Measurements from ENCODE around the gene MDFI. TPM values are rescaled to one million over a fixed set of nuclear protein-coding genes. Genes with fewer than 3 reads are reported as not detected.
"Not testable (repeated sequence)": the region's sequence is repeated elsewhere in the genome, so short reads cannot be mapped to it uniquely, and the experiment has no call there.

Gene MDFI
- polyA plus RNA-seq, 5 donors, result 88.2 to 185 (median 121) TPM

GRCh38 chr6:41599852-41600445, 38.3 kb upstream of the MDFI start:
- DNase-seq, result no peak

- DNase-seq, result no peak
Measured at GRCh38 chr6:41600499-41601247, 37.6 kb upstream of the MDFI start.

GRCh38 chr6:41601248-41601549, 37.1 kb upstream of the MDFI start:
- no peak for DNase-seq

GRCh38 chr6:41602422-41602743, 35.9 kb upstream of the MDFI start:
- DNase-seq, result no peak

DNA sequence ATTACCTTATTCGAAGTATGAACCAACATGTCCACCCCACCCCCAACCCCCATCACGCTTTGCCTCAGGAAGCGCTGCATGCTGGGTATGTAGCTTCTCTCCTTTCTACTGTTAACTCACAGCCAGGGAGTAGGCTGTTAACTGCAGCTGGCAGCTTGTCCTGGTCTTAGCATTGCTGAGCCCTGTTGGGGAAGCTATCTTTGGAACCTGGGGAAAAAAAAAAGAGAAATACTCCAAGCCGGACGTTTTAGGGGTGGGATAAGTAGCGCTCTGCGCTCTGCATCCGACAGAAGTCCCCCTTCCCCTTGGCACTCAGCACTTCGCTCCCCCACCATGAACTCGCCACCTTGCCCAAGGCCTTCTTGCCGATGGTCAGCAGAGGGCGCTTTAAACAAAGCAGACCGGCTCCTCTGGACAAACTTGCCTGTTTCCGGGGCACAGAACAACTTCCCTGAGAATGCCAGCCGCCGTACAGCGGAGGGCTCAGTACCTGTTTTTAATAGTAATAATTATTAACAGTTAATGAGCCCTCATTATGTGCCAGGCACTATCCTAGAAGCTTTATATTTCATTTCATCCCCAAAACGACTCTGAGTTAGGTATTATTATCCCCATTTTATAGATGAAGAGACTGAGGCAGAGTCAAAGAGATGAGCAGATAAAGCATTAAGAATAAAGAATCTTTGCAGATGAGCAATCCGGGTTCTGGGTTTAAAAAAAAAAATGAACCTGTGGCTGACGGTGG, 35.2 kb upstream of the MDFI start:
- DNase-seq, result peak; percentile 84 to 88

DNA sequence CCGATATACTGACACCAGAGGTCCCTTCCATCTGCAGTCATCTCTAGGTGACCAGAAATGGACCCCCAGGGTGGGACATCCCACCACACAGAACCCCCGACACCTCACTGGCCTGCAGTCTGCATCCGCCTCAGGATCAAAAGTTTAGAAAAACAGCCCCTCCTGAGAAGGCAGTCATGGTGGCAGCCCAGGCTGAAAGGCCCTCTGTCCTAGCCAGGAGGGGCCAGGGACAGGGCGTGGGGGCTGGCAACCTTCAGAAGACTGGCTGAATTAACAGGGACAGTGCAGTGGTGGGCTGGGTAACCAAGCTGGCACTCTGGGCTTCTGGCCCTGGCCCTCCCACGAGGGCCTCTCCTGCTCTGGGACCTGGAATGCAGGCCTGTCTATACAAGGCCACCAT, 34.3 kb upstream of the MDFI start:
- DNase-seq, result no peak

DNA sequence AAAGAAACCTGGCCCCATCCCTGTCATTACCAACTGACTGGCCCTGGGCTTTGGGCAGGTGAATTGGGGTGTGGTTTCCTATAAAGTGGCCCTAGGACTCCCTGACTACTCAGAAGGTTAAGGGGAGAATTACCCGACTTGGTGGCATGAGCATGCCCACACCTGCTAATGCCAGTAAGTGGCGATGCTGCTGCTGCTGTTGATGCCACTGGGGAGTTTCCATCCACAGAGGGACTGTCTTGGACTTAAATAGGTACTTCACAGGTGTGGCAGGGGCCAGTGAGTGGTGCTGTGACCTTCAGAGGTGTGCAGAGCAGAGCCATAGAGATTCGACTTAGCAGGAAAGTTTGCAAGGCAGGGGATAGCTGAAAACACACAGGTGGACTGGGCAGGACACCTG, 32.6 kb upstream of the MDFI start:
- DNase-seq, result no peak

DNA sequence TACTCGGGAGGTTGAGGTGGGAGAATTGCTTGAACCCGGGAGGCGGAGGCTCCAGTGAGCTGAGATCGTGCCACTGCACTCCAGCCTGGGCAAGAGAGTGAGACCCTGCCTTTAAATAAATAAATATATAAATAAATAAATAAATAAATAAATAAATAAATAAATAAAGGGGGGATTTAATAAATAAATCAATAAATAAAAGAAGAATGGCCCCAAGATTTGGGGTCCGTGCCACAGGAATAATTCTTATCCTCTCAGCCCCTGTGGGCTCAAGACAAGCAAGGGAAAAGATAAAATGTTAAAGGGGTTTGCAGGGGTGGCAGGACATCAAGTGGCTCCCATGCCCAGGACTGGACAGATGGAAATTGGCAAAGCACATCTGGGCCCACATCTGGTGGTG, 31.2 kb upstream of the MDFI start:
- no peak for DNase-seq

DNA sequence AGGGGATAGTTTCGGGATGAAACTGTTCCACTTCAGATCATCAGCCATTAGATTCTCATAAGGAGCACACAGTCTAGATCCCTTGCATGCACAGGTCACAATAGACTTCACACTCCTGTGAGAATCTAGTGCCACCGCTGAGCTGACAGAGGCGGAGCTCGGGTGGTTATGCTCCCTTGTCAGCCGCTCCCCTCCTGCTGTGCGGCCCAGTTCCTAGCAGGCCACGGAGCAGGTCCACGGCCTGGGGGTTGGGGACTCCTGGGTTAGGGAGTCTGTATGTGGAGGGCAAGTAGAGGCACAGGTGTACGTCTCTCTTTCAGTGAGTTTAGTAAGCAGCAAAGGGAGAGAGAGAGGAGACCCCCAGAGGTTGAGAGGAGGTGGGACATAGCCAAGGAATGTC, 30.5 kb upstream of the MDFI start:
- DNase-seq, result no peak

- no peak for DNase-seq
Measured at GRCh38 chr6:41608443-41609151, 29.7 kb upstream of the MDFI start.

GRCh38 chr6:41614715-41615114, 23.6 kb upstream of the MDFI start:
- no peak for DNase-seq

DNA sequence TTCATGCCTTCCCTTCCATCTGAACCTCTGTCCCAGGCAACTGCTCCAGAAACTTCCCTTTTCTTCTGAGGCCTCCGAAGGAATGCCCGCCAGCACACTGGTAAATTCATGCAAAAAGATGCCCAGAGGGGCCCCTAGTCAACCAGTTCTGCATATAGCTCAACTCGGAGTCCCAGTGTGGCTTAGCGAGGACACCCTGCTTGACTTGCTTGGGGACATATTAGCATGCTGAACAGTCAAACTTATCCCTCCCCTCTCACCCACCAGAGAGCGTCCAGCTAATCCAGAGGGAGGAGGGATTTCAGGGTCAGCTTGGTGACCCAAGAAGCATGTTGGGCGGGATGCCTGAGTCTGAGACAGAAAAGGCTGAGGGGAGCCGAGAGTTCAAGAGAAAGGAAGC, 23.0 kb upstream of the MDFI start:
- DNase-seq, result no peak

DNA sequence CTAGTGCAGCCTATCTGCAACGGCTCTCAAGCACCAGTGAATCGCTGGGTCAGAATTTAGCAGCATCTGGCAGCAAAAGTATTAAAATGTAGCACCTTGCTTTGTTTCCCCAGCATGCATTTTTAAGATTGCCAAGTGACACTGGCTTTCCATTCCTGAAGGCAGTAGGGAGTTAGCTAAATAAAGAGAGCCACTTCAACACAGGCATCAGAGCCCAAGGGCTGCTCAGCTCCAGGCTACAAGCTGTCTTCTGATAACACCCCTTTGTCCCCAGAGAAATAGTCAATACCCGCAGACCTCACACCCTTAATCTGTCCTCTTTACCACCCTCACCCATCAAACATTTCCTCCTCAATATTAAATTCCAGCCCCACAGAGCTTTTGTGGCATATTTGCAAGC, 19.7 kb upstream of the MDFI start:
- DNase-seq, result no peak

GRCh38 chr6:41619193-41619592, 19.1 kb upstream of the MDFI start:
- DNase-seq, result not testable (repeated sequence)

GRCh38 chr6:41621367-41621766, 16.9 kb upstream of the MDFI start:
- DNase-seq, result no peak

DNA sequence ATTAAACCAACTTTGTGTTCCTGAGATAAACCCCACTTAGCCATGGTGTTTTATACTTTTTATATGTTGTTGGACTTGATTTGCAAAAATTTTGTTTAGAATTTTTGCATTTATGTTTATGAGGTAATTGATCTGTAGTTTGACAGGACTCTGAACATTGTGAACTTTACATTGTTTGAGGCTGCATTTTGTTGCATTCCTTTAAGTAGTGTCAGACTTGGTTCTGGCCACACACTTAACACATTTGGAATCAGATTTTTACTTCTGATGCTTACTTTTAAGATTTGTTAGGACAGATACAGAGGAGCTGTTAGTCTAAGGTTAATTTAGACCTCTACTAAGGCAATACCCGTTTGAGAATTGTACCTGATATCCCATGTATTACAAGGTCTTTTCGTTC, 16.5 kb upstream of the MDFI start:
- DNase-seq, result no peak

DNA sequence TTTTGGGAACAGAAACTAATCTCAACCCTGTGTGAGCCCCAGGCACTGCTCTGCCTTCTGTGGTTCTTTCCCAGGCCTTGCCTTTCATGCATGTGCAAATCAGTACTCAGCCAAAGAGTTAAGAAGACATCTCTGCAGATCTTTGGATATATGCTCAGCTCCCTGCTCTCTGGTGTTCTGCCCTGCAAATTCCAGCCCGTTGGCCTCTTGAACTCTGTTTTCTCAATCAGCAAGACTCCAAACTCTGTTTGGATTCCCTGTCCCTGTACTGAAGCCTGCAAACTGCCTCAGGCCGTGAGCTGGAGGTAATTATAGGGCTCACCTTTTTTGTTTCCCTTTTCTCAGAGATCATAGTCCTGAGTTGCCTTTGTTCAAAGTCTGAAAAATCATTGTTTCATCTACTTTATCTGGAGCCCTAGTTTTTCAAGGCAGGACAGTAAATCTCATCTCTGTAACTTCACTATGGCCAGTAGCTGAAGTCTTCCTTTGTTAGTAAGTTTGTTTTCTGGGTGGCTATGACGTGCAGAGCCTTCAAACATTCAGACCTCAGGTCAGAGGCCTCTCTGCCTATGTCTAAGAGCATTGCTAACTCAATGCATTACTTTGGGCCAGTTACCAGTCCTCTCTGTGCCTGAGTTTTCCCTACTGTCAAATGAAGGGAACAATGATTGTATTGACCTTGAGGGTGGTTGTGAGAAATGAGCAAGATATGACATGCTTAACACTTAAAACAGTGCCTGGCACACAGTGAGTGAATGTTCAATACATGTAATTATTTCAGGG, 15.9 kb upstream of the MDFI start:
- no peak for DNase-seq

GRCh38 chr6:41623330-41623729, 14.9 kb upstream of the MDFI start:
- DNase-seq, result no peak

GRCh38 chr6:41624621-41625380, 13.5 kb upstream of the MDFI start:
- no peak for DNase-seq

DNA sequence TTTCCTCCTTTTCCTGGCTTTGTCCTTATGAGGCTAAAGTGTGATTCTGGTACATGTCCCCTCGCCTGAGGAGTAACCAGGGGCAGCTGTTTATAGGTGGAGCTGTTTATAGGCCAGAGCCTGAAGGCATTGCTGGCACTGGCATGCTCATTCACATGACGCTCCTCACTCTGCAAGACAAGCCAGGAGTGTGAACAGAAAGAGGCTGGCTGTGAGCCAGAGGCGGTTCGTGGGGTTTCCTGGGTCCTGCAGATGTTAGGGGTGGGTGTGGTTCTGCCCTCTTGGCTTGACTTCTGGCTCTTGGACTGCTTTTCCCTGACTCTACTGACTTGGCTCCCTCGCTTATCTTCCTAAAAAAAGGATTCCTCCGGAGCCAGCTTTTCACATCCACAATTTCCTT, 12.8 kb upstream of the MDFI start:
- no peak for DNase-seq

DNA sequence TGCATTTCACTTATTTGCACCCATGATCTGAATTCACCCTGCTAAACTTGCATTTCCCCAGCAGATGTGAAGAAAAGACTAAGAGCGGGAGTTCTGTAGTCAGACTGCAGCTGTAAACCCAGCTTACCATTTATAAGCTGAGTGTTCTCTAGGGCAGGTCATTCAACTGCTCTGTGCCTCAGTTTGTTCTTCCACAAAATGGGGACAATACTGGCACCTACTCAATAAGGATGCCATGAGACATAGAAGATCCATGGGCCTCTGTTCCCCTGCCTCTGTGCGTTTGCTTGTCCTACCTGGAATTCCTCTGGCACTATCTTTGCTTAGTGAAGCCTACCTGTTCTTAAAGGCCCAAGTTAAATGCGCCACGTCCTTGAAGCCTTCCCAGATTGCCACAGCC, 12.2 kb upstream of the MDFI start:
- DNase-seq, result no peak

All from right lung (tissue), 5 donors.